ENCODE data around the gene VWDE.

DNA sequence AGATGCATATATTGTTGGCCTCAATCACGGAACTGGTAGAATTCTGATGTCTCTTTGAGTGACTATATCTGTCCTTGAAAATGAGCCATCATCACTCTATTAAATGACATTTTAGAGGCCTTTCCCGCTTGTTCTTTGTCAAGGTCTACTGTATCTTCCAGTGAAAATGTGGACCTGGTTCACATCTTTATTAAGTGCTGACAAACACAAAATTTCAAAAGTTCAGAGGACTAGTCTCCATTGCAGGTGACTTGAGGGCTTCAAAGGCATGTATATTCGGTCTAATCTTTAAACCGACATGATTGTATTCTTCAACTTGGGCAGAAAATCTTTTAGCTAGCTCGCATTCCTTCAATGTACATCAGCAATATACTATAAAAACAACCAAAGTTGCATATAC lies 36.6 kb upstream of the VWDE start:
- TF ChIP-seq, protein P1, sequence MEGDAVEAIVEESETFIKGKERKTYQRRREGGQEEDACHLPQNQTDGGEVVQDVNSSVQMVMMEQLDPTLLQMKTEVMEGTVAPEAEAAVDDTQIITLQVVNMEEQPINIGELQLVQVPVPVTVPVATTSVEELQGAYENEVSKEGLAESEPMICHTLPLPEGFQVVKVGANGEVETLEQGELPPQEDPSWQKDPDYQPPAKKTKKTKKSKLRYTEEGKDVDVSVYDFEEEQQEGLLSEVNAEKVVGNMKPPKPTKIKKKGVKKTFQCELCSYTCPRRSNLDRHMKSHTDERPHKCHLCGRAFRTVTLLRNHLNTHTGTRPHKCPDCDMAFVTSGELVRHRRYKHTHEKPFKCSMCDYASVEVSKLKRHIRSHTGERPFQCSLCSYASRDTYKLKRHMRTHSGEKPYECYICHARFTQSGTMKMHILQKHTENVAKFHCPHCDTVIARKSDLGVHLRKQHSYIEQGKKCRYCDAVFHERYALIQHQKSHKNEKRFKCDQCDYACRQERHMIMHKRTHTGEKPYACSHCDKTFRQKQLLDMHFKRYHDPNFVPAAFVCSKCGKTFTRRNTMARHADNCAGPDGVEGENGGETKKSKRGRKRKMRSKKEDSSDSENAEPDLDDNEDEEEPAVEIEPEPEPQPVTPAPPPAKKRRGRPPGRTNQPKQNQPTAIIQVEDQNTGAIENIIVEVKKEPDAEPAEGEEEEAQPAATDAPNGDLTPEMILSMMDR (IDR thresholded peaks at IDR 0.05; ENCODE audit: control extremely low read depth in 1 of 3, insufficient read depth in 1 of 3, low read depth in 1 of 3, low read length in 3 of 3): no peak
- TF ChIP-seq CHD2 (IDR thresholded peaks at IDR 0.05; ENCODE audit: low read length) (no peak), POLR2AphosphoS5 (IDR thresholded peaks at IDR 0.05; ENCODE audit: low read depth, low read length) (no peak)

Measured in H1 (cell line).